Measurements from ENCODE around the gene HSD17B12. TPM values are rescaled to one million over a fixed set of nuclear protein-coding genes. Genes with fewer than 3 reads are reported as not detected.
A peak's percentile ranks its signal among the peaks of the same experiment; 100 is the strongest.

HSD17B12 gene
- total and polyA plus RNA-seq, 11 donors = 40.5 to 114 (median 70.0) TPM

GRCh38 chr11:43806976-43807375 is 126.4 kb downstream of the HSD17B12 start:
- H3K4me3 ChIP-seq = no peak overlapping the region
- no peak for ATAC-seq
- no peaks in the 10 kb centered on the region for H3K27me3 ChIP-seq
- H3K4me1 ChIP-seq = no peaks in the 10 kb centered on the region
- no peaks in the 10 kb centered on the region for H3K9me3 ChIP-seq
- 56 to 76% (median 67%) methylated on average over 3 of the region's 3 CpGs for whole genome bisulfite sequencing, 4 donors
- intact Hi-C loops (cut with DNase I) = loop anchor here in 3 of 10 donors (10.0 kb wide), 3 partner anchors 162 to 242 kb away; no protein-coding TSS in a partner anchor
- TF ChIP-seq POLR2A (IDR thresholded peaks at IDR 0.05) = no peak
- no peak for DNase-seq
- H3K36me3 ChIP-seq = peaks cover 0 to 11% (median 0%) of the 10 kb centered on the region in 9 donors
- no peak overlapping the region for H3K27ac ChIP-seq

GRCh38 chr11:43810929-43811596 is 130.5 kb downstream of the HSD17B12 start:
- H3K27me3 ChIP-seq = no peaks in the 10 kb centered on the region
- WGBS, 4 donors = 69 to 80% (median 75%) methylated on average over 7 of the region's 7 CpGs
- intact Hi-C loops (cut with DNase I) = loop anchor here in 3 of 10 donors (5.0 to 10.0 kb wide), 3 partner anchors 234 to 254 kb away; no protein-coding TSS in a partner anchor
- no peaks in the 10 kb centered on the region for H3K4me1 ChIP-seq
- peaks cover 0 to 16% (median 10%) of the 10 kb centered on the region in 9 donors for H3K36me3 ChIP-seq
- ATAC-seq = peak in 1 of 4 donors; percentile 42
- H3K4me3 ChIP-seq = no peak overlapping the region
- TF ChIP-seq POLR2A (IDR thresholded peaks at IDR 0.05) = no peak
- peak; percentile 17 to 59 (median 46) for TF ChIP-seq CTCF (IDR thresholded peaks at IDR 0.05)
- no peak overlapping the region for H3K27ac ChIP-seq
- no peaks in the 10 kb centered on the region for H3K9me3 ChIP-seq
- DNase-seq = no peak

GRCh38 chr11:43812471-43812870 is 131.9 kb downstream of the HSD17B12 start:
- Histone ChIP-seq H3K9me3 (no peaks in the 10 kb centered on the region), H3K27me3 (no peaks in the 10 kb centered on the region), H3K4me1 (no peaks in the 10 kb centered on the region), H3K4me3 (no peak overlapping the region), H3K36me3 (peaks cover 0 to 29% (median 16%) of the 10 kb centered on the region in 9 donors), H3K27ac (no peak overlapping the region)
- TF ChIP-seq POLR2A (IDR thresholded peaks at IDR 0.05) (no peak), CTCF (IDR thresholded peaks at IDR 0.05) (no peak)
- ATAC-seq (no peak), DNase-seq (no peak)
- intact Hi-C loops (cut with DNase I) = loop anchor here in 3 of 10 donors (5.0 to 10.0 kb wide), 3 partner anchors 235 to 255 kb away; no protein-coding TSS in a partner anchor

GRCh38 chr11:43818220-43818619 is 137.7 kb downstream of the HSD17B12 start:
- Histone ChIP-seq H3K27ac (no peak overlapping the region), H3K9me3 (no peaks in the 10 kb centered on the region), H3K36me3 (peaks cover 0 to 38% (median 30%) of the 10 kb centered on the region in 9 donors), H3K27me3 (no peaks in the 10 kb centered on the region), H3K4me3 (no peak overlapping the region), H3K4me1 (no peaks in the 10 kb centered on the region)
- WGBS, 4 donors = 81 to 88% (median 87%) methylated on average over 1 of the region's 1 CpG
- no peak for DNase-seq
- TF ChIP-seq CTCF (IDR thresholded peaks at IDR 0.05) (no peak), POLR2A (IDR thresholded peaks at IDR 0.05) (no peak)
- intact Hi-C loops (cut with DNase I) = loop anchor here in 1 of 10 donors (10.0 kb wide), 1 partner anchor 243 kb away; no protein-coding TSS in a partner anchor
- ATAC-seq = no peak
